Endothelial cell (in vitro differentiated cells): ENCODE data around the gene SLIT1. TPM values are rescaled to one million over a fixed set of nuclear protein-coding genes. Genes with fewer than 3 reads are reported as not detected.

Experiments
- DNase-seq: peaks from one replicate; pipeline ENCODE4 v3.0.0; 2021; ENCODE audit warnings: low spot score
- H3K27ac Mint-ChIP-seq: one replicate; pipeline ENCODE4 v1.8.0; 2021; ENCODE audit warnings: mixed read lengths, inconsistent platforms; ENCODE audit not compliant: unreplicated experiment
- H3K27me3 Mint-ChIP-seq: one replicate; pipeline ENCODE4 v1.8.0; 2021; ENCODE audit warnings: mild to moderate bottlenecking, moderate library complexity, mixed read lengths, inconsistent platforms; ENCODE audit not compliant: unreplicated experiment
- H3K36me3 Mint-ChIP-seq: one replicate; pipeline ENCODE4 v1.8.0; 2021; ENCODE audit warnings: mild to moderate bottlenecking, low read depth, mixed read lengths, inconsistent platforms; ENCODE audit not compliant: unreplicated experiment
- H3K4me1 Mint-ChIP-seq: one replicate; pipeline ENCODE4 v1.8.0; 2021; ENCODE audit warnings: mild to moderate bottlenecking, mixed read lengths, inconsistent platforms; ENCODE audit not compliant: unreplicated experiment
- H3K4me3 Mint-ChIP-seq: one replicate; pipeline ENCODE4 v1.8.0; 2021; ENCODE audit warnings: mild to moderate bottlenecking, mixed read lengths, inconsistent platforms; ENCODE audit not compliant: unreplicated experiment
- H3K9me3 Mint-ChIP-seq: one replicate; pipeline ENCODE4 v1.8.0; 2021; ENCODE audit warnings: mixed read lengths, inconsistent platforms; ENCODE audit not compliant: unreplicated experiment
- CTCF ChIP-seq: fragments of 200-600 bp; sonication (generic); IDR thresholded peaks from one replicate; pipeline ENCODE4 v1.5.0; 2021; ENCODE audit warnings: antibody characterized with exemption; ENCODE audit not compliant: unreplicated experiment
- total RNA-seq: library from RNA; stranded (reverse); fragmentation: NEBNext Ultra II Directional; extraction: Animal tissue kit (Norgen Biotek cat#: 25700); gene quantifications from one replicate; pipeline ENCODE4 v1.2.1, GENCODE V29; 2021; ENCODE audit not compliant: unreplicated experiment

Gene SLIT1
- total RNA-seq, 1 donor from 2014 or later, result 0.54 TPM

GRCh38 chr10:97061423-97061822 is 124.3 kb downstream of the SLIT1 start:
- H3K36me3 Mint-ChIP-seq, result no peaks in the 10 kb centered on the region
- H3K9me3 Mint-ChIP-seq, result no peaks in the 10 kb centered on the region
- TF ChIP-seq CTCF, result no peak
- H3K4me3 Mint-ChIP-seq, result no peak overlapping the region
- DNase-seq, result no peak
- H3K4me1 Mint-ChIP-seq, result no peaks in the 10 kb centered on the region
- peaks cover 2% of the 10 kb centered on the region for H3K27me3 Mint-ChIP-seq
- H3K27ac Mint-ChIP-seq, result no peak overlapping the region

- Mint-ChIP-seq H3K4me3 (no peak overlapping the region), H3K36me3 (no peaks in the 10 kb centered on the region), H3K27me3 (peaks cover 2% of the 10 kb centered on the region), H3K27ac (no peak overlapping the region), H3K9me3 (no peaks in the 10 kb centered on the region), H3K4me1 (no peaks in the 10 kb centered on the region)
- DNase-seq, result no peak
- TF ChIP-seq CTCF, result no peak
Observed at GRCh38 chr10:97060441-97061084, 125.2 kb downstream of the SLIT1 start.

GRCh38 chr10:97059872-97060205 is 125.9 kb downstream of the SLIT1 start:
- Mint-ChIP-seq H3K4me1 (no peaks in the 10 kb centered on the region), H3K36me3 (no peaks in the 10 kb centered on the region), H3K27me3 (peaks cover 2% of the 10 kb centered on the region), H3K9me3 (no peaks in the 10 kb centered on the region), H3K27ac (no peak overlapping the region), H3K4me3 (no peak overlapping the region)
- TF ChIP-seq CTCF, result no peak
- no peak for DNase-seq

GRCh38 chr10:97059006-97059871 is 126.5 kb downstream of the SLIT1 start:
- no peak overlapping the region for H3K27ac Mint-ChIP-seq
- H3K9me3 Mint-ChIP-seq, result no peaks in the 10 kb centered on the region
- peak; percentile 26 for DNase-seq
- TF ChIP-seq CTCF, result no peak
- no peaks in the 10 kb centered on the region for H3K36me3 Mint-ChIP-seq
- H3K4me1 Mint-ChIP-seq, result no peaks in the 10 kb centered on the region
- no peak overlapping the region for H3K4me3 Mint-ChIP-seq
- H3K27me3 Mint-ChIP-seq, result peaks cover 2% of the 10 kb centered on the region

GRCh38 chr10:97058521-97058920 is 127.2 kb downstream of the SLIT1 start:
- TF ChIP-seq CTCF, result no peak
- DNase-seq, result no peak
- no peak overlapping the region for H3K27ac Mint-ChIP-seq
- no peaks in the 10 kb centered on the region for H3K36me3 Mint-ChIP-seq
- H3K4me1 Mint-ChIP-seq, result no peaks in the 10 kb centered on the region
- no peaks in the 10 kb centered on the region for H3K9me3 Mint-ChIP-seq
- no peak overlapping the region for H3K4me3 Mint-ChIP-seq
- peaks cover 2% of the 10 kb centered on the region for H3K27me3 Mint-ChIP-seq
